Activated naive CD4-positive, alpha-beta T cell treated with anti-CD3 and anti-CD28 coated beads, Interleukin-2, amount 10 ng/mL, durations not matched to agents 7 days and 5 days (primary cell): ENCODE measurements around the gene TUBGCP4.

ENCODE experiments used
- CTCF ChIA-PET: fragments of 350-600 bp; sonication (Branson Sonifier 250); formaldehyde crosslinking; loops from one replicate; lab custom pipeline; 2021; ENCODE audit warnings: antibody characterized with exemption; lab: Charles Lee
- DNase-seq: peaks from one replicate; pipeline ENCODE4 v3.0.0-alpha.2; 2020
- H3K27ac Mint-ChIP-seq: one replicate; pipeline ENCODE4 v1.8.0; 2021; ENCODE audit warnings: mild to moderate bottlenecking, moderate library complexity, mixed read lengths
- H3K27me3 Mint-ChIP-seq: one replicate; pipeline ENCODE4 v1.8.0; 2021; ENCODE audit warnings: mild to moderate bottlenecking, mixed read lengths
- H3K36me3 Mint-ChIP-seq: one replicate; pipeline ENCODE4 v1.8.0; 2021; ENCODE audit warnings: mixed read lengths
- H3K4me1 Mint-ChIP-seq: one replicate; pipeline ENCODE4 v1.8.0; 2021; ENCODE audit warnings: mixed read lengths
- H3K4me3 Mint-ChIP-seq: one replicate; pipeline ENCODE4 v1.8.0; 2021; ENCODE audit warnings: mild to moderate bottlenecking, moderate library complexity, mixed read lengths
- H3K9me3 Mint-ChIP-seq: one replicate; pipeline ENCODE4 v1.8.0; 2021; ENCODE audit warnings: mixed read lengths

The TUBGCP4 gene

GRCh38 chr15:43370975-43371974, at the start of gene TUBGCP4, which contains the start of gene ZSCAN29:
TSS of gene TUBGCP4 (plus strand) at chr15:43371101. CDS start at chr15:43371355, 254 bp downstream.
TSS of gene ZSCAN29 (minus strand) at chr15:43371043. CDS start at chr15:43369913, 1,130 bp downstream.
- DNase-seq, result peak; percentile 85
- peak within 1 kb of the TSS; percentile 76 for H3K27ac Mint-ChIP-seq
- peaks cover 18% of the 10 kb centered on the region for H3K9me3 Mint-ChIP-seq
- H3K4me1 Mint-ChIP-seq, result peaks cover 59% of the 10 kb centered on the region
- CTCF ChIA-PET, result interaction anchor here (1.0 to 2.8 kb wide), 6 partner anchors 8 to 140 kb away, joined by 3 to 14 read pairs (median 8); no protein-coding TSS in a partner anchor
- H3K36me3 Mint-ChIP-seq, result peaks cover 54% of the 10 kb centered on the region
- no peaks in the 10 kb centered on the region for H3K27me3 Mint-ChIP-seq
- peak within 1 kb of the TSS; percentile 84 for H3K4me3 Mint-ChIP-seq

GRCh38 chr15:43325039-43325684, 45.7 kb upstream of the TUBGCP4 start:
- Mint-ChIP-seq H3K27me3 (peaks cover 9% of the 10 kb centered on the region), H3K27ac (no peak overlapping the region), H3K4me3 (no peak overlapping the region), H3K9me3 (no peaks in the 10 kb centered on the region), H3K4me1 (peaks cover 21% of the 10 kb centered on the region), H3K36me3 (peaks cover 20% of the 10 kb centered on the region)
- CTCF ChIA-PET, result no interaction called here
- no peak for DNase-seq

- CTCF ChIA-PET, result interaction anchor here (1.4 to 1.8 kb wide), 2 partner anchors 104 to 186 kb away, joined by 3 read pairs; no protein-coding TSS in a partner anchor
- Mint-ChIP-seq H3K4me1 (peaks cover 35% of the 10 kb centered on the region), H3K9me3 (no peaks in the 10 kb centered on the region), H3K27me3 (peaks cover 7% of the 10 kb centered on the region), H3K36me3 (peaks cover 36% of the 10 kb centered on the region), H3K4me3 (peak overlapping the region; percentile 93), H3K27ac (peak overlapping the region; percentile 100)
- peak; percentile 26 for DNase-seq
Observed at GRCh38 chr15:43329217-43329959, 41.5 kb upstream of the TUBGCP4 start.

GRCh38 chr15:43329960-43330779, 40.7 kb upstream of the TUBGCP4 start, which contains the start of gene LCMT2:
TSS of gene LCMT2 (minus strand) at chr15:43330573. CDS start at chr15:43330489, 84 bp downstream.
- Mint-ChIP-seq H3K9me3 (no peaks in the 10 kb centered on the region), H3K27ac (peak within 1 kb of the TSS; percentile 100), H3K27me3 (peaks cover 7% of the 10 kb centered on the region), H3K4me1 (peaks cover 35% of the 10 kb centered on the region), H3K36me3 (peaks cover 39% of the 10 kb centered on the region), H3K4me3 (peak within 1 kb of the TSS; percentile 93)
- CTCF ChIA-PET, result interaction anchor here (1.8 kb wide), 1 partner anchor 185 kb away, joined by 3 read pairs; no protein-coding TSS in a partner anchor
- DNase-seq, result peak; percentile 93

GRCh38 chr15:43330780-43331087, 40.2 kb upstream of the TUBGCP4 start:
- CTCF ChIA-PET, result interaction anchor here (1.8 kb wide), 1 partner anchor 184 kb away, joined by 3 read pairs; no protein-coding TSS in a partner anchor
- H3K27ac Mint-ChIP-seq, result peak overlapping the region; percentile 100
- peaks cover 41% of the 10 kb centered on the region for H3K36me3 Mint-ChIP-seq
- H3K27me3 Mint-ChIP-seq, result peaks cover 7% of the 10 kb centered on the region
- H3K4me1 Mint-ChIP-seq, result peaks cover 35% of the 10 kb centered on the region
- H3K4me3 Mint-ChIP-seq, result peak overlapping the region; percentile 93
- no peak for DNase-seq
- H3K9me3 Mint-ChIP-seq, result no peaks in the 10 kb centered on the region

GRCh38 chr15:43346305-43346704, 24.6 kb upstream of the TUBGCP4 start:
- CTCF ChIA-PET, result no interaction called here

GRCh38 chr15:43347114-43347513, 23.8 kb upstream of the TUBGCP4 start:
- Mint-ChIP-seq H3K4me1 (no peaks in the 10 kb centered on the region), H3K4me3 (no peak overlapping the region), H3K27ac (no peak overlapping the region), H3K9me3 (no peaks in the 10 kb centered on the region), H3K36me3 (peaks cover 22% of the 10 kb centered on the region), H3K27me3 (no peaks in the 10 kb centered on the region)
- DNase-seq, result no peak
- CTCF ChIA-PET, result no interaction called here

More at GRCh38 chr15:43346305-43346704, 24.6 kb upstream of the TUBGCP4 start:
- Mint-ChIP-seq H3K36me3 (peaks cover 15% of the 10 kb centered on the region), H3K27ac (no peak overlapping the region), H3K27me3 (no peaks in the 10 kb centered on the region), H3K4me1 (no peaks in the 10 kb centered on the region), H3K9me3 (no peaks in the 10 kb centered on the region), H3K4me3 (no peak overlapping the region)
- DNase-seq, result peak; percentile 46

- H3K36me3 Mint-ChIP-seq, result peaks cover 42% of the 10 kb centered on the region
- peaks cover 14% of the 10 kb centered on the region for H3K4me1 Mint-ChIP-seq
- CTCF ChIA-PET, result no interaction called here
Observed at GRCh38 chr15:43352693-43353382, 18.1 kb upstream of the TUBGCP4 start.

GRCh38 chr15:43360821-43361220, 10.1 kb upstream of the TUBGCP4 start:
- no peak for DNase-seq
- Mint-ChIP-seq H3K4me3 (no peak overlapping the region), H3K36me3 (peaks cover 80% of the 10 kb centered on the region), H3K4me1 (peaks cover 5% of the 10 kb centered on the region), H3K9me3 (peaks cover 57% of the 10 kb centered on the region), H3K27me3 (no peaks in the 10 kb centered on the region), H3K27ac (no peak overlapping the region)
- CTCF ChIA-PET, result interaction anchor here (1.9 kb wide), 1 partner anchor 10 kb away, joined by 14 read pairs; the partner anchor contains the start of genes TUBGCP4 and ZSCAN29

More at GRCh38 chr15:43352693-43353382, 18.1 kb upstream of the TUBGCP4 start:
- no peak overlapping the region for H3K4me3 Mint-ChIP-seq
- no peak overlapping the region for H3K27ac Mint-ChIP-seq
- H3K27me3 Mint-ChIP-seq, result no peaks in the 10 kb centered on the region
- peaks cover 4% of the 10 kb centered on the region for H3K9me3 Mint-ChIP-seq
- DNase-seq, result no peak

- no peak overlapping the region for H3K4me3 Mint-ChIP-seq
- CTCF ChIA-PET, result interaction anchor here (1.9 kb wide), 1 partner anchor 9 kb away, joined by 14 read pairs; the partner anchor contains the start of genes TUBGCP4 and ZSCAN29
Observed at GRCh38 chr15:43361313-43361903, 9.5 kb upstream of the TUBGCP4 start.

GRCh38 chr15:43370310-43370974, 459 bp upstream of the TUBGCP4 start:
- CTCF ChIA-PET, result interaction anchor here (1.5 to 2.8 kb wide), 5 partner anchors 9 to 140 kb away, joined by 5 to 14 read pairs (median 9); no protein-coding TSS in a partner anchor
- Mint-ChIP-seq H3K4me1 (peaks cover 55% of the 10 kb centered on the region), H3K9me3 (peaks cover 18% of the 10 kb centered on the region), H3K27me3 (no peaks in the 10 kb centered on the region), H3K27ac (peak overlapping the region; percentile 75), H3K36me3 (peaks cover 58% of the 10 kb centered on the region), H3K4me3 (peak overlapping the region; percentile 84)
- no peak for DNase-seq

More at GRCh38 chr15:43361313-43361903, 9.5 kb upstream of the TUBGCP4 start:
- H3K27me3 Mint-ChIP-seq, result no peaks in the 10 kb centered on the region
- no peak overlapping the region for H3K27ac Mint-ChIP-seq
- peaks cover 5% of the 10 kb centered on the region for H3K4me1 Mint-ChIP-seq
- H3K36me3 Mint-ChIP-seq, result peaks cover 81% of the 10 kb centered on the region
- H3K9me3 Mint-ChIP-seq, result peaks cover 56% of the 10 kb centered on the region
- DNase-seq, result no peak
